GM23248 (cell line): ENCODE results near the gene MICAL2. TPM values are rescaled to one million over a fixed set of nuclear protein-coding genes. Genes with fewer than 3 reads are reported as not detected.
A peak's percentile ranks its signal among the peaks of the same experiment; 100 is the strongest.

ENCODE experiments used
- DNase-seq: peaks from one replicate; pipeline ENCODE4 v3.0.0-alpha.2; 2015
- H2AFZ ChIP-seq: fragments of 200-600 bp; sonication (generic); 2 replicates; pipeline ENCODE4 v1.6.1; 2016; ENCODE audit warnings: antibody characterized with exemption
- H3F3A ChIP-seq: fragments of 200-600 bp; sonication (generic); 2 replicates; pipeline ENCODE4 v1.6.1; 2016; ENCODE audit warnings: mild to moderate bottlenecking, antibody characterized with exemption, mixed run types; ENCODE audit not compliant: insufficient read depth
- H3K27ac ChIP-seq: fragments of 200-600 bp; sonication (generic); 2 replicates; pipeline ENCODE4 v1.5.1; 2016; ENCODE audit warnings: mild to moderate bottlenecking
- H3K27me3 ChIP-seq: fragments of 200-600 bp; sonication (generic); replicated peaks from 2 replicates; pipeline ENCODE4 v1.6.1; 2016; ENCODE audit warnings: mild to moderate bottlenecking; ENCODE audit not compliant: insufficient read depth
- H3K36me3 ChIP-seq: fragments of 200-600 bp; sonication (generic); 2 replicates; pipeline ENCODE4 v1.6.1; 2016; ENCODE audit warnings: low read depth, mild to moderate bottlenecking
- H3K4me1 ChIP-seq: fragments of 200-600 bp; sonication (generic); 2 replicates; pipeline ENCODE4 v1.6.1; 2016; ENCODE audit warnings: mild to moderate bottlenecking; ENCODE audit not compliant: insufficient read depth
- H3K4me2 ChIP-seq: fragments of 200-600 bp; sonication (generic); one replicate; pipeline ENCODE4 v1.6.1; 2016; ENCODE audit warnings: mild to moderate bottlenecking; ENCODE audit not compliant: unreplicated experiment
- H3K4me3 ChIP-seq: fragments of 200-600 bp; sonication (generic); 2 replicates; pipeline ENCODE4 v1.5.1; 2016; ENCODE audit warnings: mild to moderate bottlenecking
- H3K79me2 ChIP-seq: fragments of 200-600 bp; sonication (generic); 2 replicates; pipeline ENCODE4 v1.6.1; 2016; ENCODE audit warnings: mild to moderate bottlenecking; ENCODE audit not compliant: insufficient read depth
- H3K9ac ChIP-seq: fragments of 200-600 bp; sonication (generic); 2 replicates; pipeline ENCODE4 v1.6.1; 2016; ENCODE audit warnings: mild to moderate bottlenecking
- H3K9me2 ChIP-seq: fragments of 200-600 bp; sonication (generic); 2 replicates; pipeline ENCODE4 v1.6.1; 2016; ENCODE audit warnings: mixed run types, mild to moderate bottlenecking, moderate library complexity; ENCODE audit not compliant: insufficient read depth
- H3K9me3 ChIP-seq: fragments of 200-600 bp; sonication (generic); one replicate; pipeline ENCODE4 v1.6.1; 2017; ENCODE audit warnings: low read depth
- H4K20me1 ChIP-seq: fragments of 200-600 bp; sonication (generic); 2 replicates; pipeline ENCODE4 v1.6.0; 2016; ENCODE audit not compliant: insufficient read depth
- EZH2 ChIP-seq: fragments of 200-600 bp; sonication (generic); IDR thresholded peaks from 2 replicates; pipeline ENCODE4 v1.6.1; 2018; ENCODE audit warnings: antibody characterized with exemption, mild to moderate bottlenecking; ENCODE audit not compliant: insufficient read depth, poor library complexity, severe bottlenecking
- EZH2phosphoT487 ChIP-seq: fragments of 200-600 bp; sonication (generic); IDR thresholded peaks from 2 replicates; pipeline ENCODE4 v1.6.1; 2018; ENCODE audit warnings: antibody characterized with exemption, moderate library complexity, mild to moderate bottlenecking, low read depth; ENCODE audit not compliant: insufficient read depth
- WGBS, 2 experiments: methylation state at CpG; one replicate each; pipeline ENCODE4 v1.1.6; 2015 to 2017; ENCODE audit warnings: low lambda C conversion rate in 2 of 2, low coverage in 1 of 2; ENCODE audit errors: missing lambda C conversion rate in 2 of 2; 5-methylcytosine and 5-hydroxymethylcytosine counted together
- in situ Hi-C: fragments of 300-500 bp; cut with MboI; formaldehyde crosslinking; loops from 2 replicates; pipeline ENCODE4 v1.15.0; 2020
- polyA plus RNA-seq: library from polyadenylated mRNA; unstranded; fragments of >200 nt; fragmentation: Nextera tagmentation; extraction: Ambion mirVana; gene quantifications from 2 replicates; pipeline ENCODE4 v1.2.1, GENCODE V29; 2016
- total RNA-seq: library from RNA; depleted of rRNA; stranded (reverse); fragments of >200 nt; shearing (Covaris generic); gene quantifications from 2 replicates; pipeline ENCODE4 v1.2.3, GENCODE V29; 2014

Gene MICAL2
- total and polyA plus RNA-seq, 2 experiments from 2014 or later: 83.3 to 158 TPM

GRCh38 chr11:12214751-12215150 is 104.4 kb downstream of the MICAL2 start:
- H3K4me3 ChIP-seq: no peak overlapping the region
- TF ChIP-seq EZH2 (no peak), EZH2phosphoT487 (no peak)
- peaks cover 13% of the 10 kb centered on the region; the same call in 1 of the 2 replicates for H3K79me2 ChIP-seq
- H3F3A ChIP-seq: peaks cover 25% of the 10 kb centered on the region
- H3K4me1 ChIP-seq: peaks cover 17% of the 10 kb centered on the region
- no peak overlapping the region for H2AFZ ChIP-seq
- H3K27ac ChIP-seq: peak overlapping the region; percentile 56
- peak; percentile 60 for DNase-seq
- H3K4me2 ChIP-seq: no peak overlapping the region
- no peaks in the 10 kb centered on the region for H3K9me3 ChIP-seq
- no peaks in the 10 kb centered on the region for H3K27me3 ChIP-seq
- in situ Hi-C loops: no loop called here
- H3K36me3 ChIP-seq: peaks cover 50% of the 10 kb centered on the region
- no peaks in the 10 kb centered on the region for H4K20me1 ChIP-seq
- no peak overlapping the region for H3K9ac ChIP-seq
- no peaks in the 10 kb centered on the region for H3K9me2 ChIP-seq

- Histone ChIP-seq H3K9me2 (no peaks in the 10 kb centered on the region), H4K20me1 (no peaks in the 10 kb centered on the region), H3K9me3 (no peaks in the 10 kb centered on the region), H3K27ac (peak overlapping the region; percentile 56), H3K4me2 (no peak overlapping the region), H3K36me3 (peaks cover 45% of the 10 kb centered on the region), H3K27me3 (no peaks in the 10 kb centered on the region), H3F3A (peaks cover 29% of the 10 kb centered on the region), H3K4me3 (no peak overlapping the region), H3K79me2 (peaks cover 8% of the 10 kb centered on the region; the same call in 1 of the 2 replicates), H3K9ac (no peak overlapping the region), H2AFZ (no peak overlapping the region), H3K4me1 (peaks cover 17% of the 10 kb centered on the region)
- in situ Hi-C loops: no loop called here
- DNase-seq: no peak
- TF ChIP-seq EZH2 (no peak), EZH2phosphoT487 (no peak)
- WGBS, 2 experiments: 88 to 91% methylated on average over 9 of the region's 9 CpGs
These were observed 104.8 kb downstream of the MICAL2 start for GRCh38 chr11:12215181-12215593.

GRCh38 chr11:12216041-12216451 is 105.7 kb downstream of the MICAL2 start:
- 93 to 94% methylated on average over 10 of the region's 10 CpGs for WGBS, 2 experiments
- no peaks in the 10 kb centered on the region for H3K27me3 ChIP-seq
- no peak overlapping the region for H3K4me2 ChIP-seq
- H2AFZ ChIP-seq: no peak overlapping the region
- H3F3A ChIP-seq: peaks cover 29% of the 10 kb centered on the region
- no peaks in the 10 kb centered on the region for H3K9me2 ChIP-seq
- H4K20me1 ChIP-seq: no peaks in the 10 kb centered on the region
- H3K9ac ChIP-seq: no peak overlapping the region
- peaks cover 45% of the 10 kb centered on the region for H3K36me3 ChIP-seq
- H3K27ac ChIP-seq: no peak overlapping the region
- H3K4me1 ChIP-seq: peaks cover 17% of the 10 kb centered on the region
- H3K4me3 ChIP-seq: no peak overlapping the region
- no peak for TF ChIP-seq EZH2
- TF ChIP-seq EZH2phosphoT487: no peak
- no peaks in the 10 kb centered on the region for H3K9me3 ChIP-seq
- in situ Hi-C loops: no loop called here
- DNase-seq: no peak
- no peaks in the 10 kb centered on the region for H3K79me2 ChIP-seq

GRCh38 chr11:12216671-12217374 is 106.4 kb downstream of the MICAL2 start:
- H3K27me3 ChIP-seq: no peaks in the 10 kb centered on the region
- H3K9me2 ChIP-seq: no peaks in the 10 kb centered on the region
- peaks cover 45% of the 10 kb centered on the region for H3K36me3 ChIP-seq
- no peak overlapping the region for H3K27ac ChIP-seq
- no peaks in the 10 kb centered on the region for H4K20me1 ChIP-seq
- in situ Hi-C loops: no loop called here
- DNase-seq: no peak
- no peak overlapping the region for H2AFZ ChIP-seq
- WGBS, 2 experiments: 68 to 70% methylated on average over 10 of the region's 10 CpGs
- H3K4me3 ChIP-seq: no peak overlapping the region
- H3K79me2 ChIP-seq: no peaks in the 10 kb centered on the region
- H3K9me3 ChIP-seq: no peaks in the 10 kb centered on the region
- no peak overlapping the region for H3K9ac ChIP-seq
- no peak overlapping the region for H3K4me2 ChIP-seq
- peaks cover 29% of the 10 kb centered on the region for H3F3A ChIP-seq
- H3K4me1 ChIP-seq: peaks cover 17% of the 10 kb centered on the region
- TF ChIP-seq EZH2phosphoT487 (no peak), EZH2 (no peak)
